HG03565 (cell line): ENCODE data around the gene B4GALT2.

ENCODE experiments used
- ATAC-seq: cut with Tn5 transposase; IDR thresholded peaks from one replicate; pipeline ENCODE4 v1.9.1; 2021; ENCODE audit warnings: mild to moderate bottlenecking, moderate library complexity; ENCODE audit not compliant: unreplicated experiment

B4GALT2 gene, protein sequence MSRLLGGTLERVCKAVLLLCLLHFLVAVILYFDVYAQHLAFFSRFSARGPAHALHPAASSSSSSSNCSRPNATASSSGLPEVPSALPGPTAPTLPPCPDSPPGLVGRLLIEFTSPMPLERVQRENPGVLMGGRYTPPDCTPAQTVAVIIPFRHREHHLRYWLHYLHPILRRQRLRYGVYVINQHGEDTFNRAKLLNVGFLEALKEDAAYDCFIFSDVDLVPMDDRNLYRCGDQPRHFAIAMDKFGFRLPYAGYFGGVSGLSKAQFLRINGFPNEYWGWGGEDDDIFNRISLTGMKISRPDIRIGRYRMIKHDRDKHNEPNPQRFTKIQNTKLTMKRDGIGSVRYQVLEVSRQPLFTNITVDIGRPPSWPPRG

DNA sequence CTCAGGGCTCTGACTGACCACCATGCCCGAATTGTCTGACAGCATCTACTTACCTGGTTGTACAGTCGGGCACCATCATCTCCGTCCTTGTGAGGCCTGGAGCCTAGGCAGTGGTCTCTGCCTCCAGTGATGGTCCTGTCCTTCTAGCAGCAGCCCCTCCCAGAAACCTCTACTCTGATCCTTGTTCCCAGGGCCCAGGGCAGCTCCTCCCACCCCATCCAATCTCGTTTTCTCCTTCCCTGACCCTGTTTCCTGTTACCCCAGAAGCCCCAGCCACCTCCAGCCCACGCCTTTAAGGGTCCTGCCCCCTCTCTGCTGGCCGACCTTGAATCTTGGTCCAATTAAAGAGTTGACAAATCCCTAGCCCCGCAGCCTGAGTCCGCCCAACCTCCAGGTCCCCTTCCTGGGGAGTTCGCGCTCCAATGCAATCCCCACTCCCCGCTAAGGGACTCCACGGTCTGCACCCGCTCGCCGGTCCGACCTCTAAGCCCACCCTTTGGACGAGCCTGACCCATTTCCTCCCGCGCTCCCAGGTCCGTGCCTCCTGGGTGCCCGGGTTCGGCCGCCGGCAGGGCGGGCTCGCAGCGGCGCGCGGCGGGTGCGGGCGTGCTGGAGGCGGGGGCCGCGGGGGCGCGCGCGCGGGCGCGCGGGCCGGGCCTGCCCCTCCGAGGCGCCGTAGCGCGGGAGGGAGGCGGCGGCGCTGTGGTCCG, at the start of gene B4GALT2:
Gene B4GALT2, plus strand, starts transcription at position 660 of the 710 bp plus-strand sequence. CDS start 1,951 bp downstream, outside the sequence.
- no peak for ATAC-seq

DNA sequence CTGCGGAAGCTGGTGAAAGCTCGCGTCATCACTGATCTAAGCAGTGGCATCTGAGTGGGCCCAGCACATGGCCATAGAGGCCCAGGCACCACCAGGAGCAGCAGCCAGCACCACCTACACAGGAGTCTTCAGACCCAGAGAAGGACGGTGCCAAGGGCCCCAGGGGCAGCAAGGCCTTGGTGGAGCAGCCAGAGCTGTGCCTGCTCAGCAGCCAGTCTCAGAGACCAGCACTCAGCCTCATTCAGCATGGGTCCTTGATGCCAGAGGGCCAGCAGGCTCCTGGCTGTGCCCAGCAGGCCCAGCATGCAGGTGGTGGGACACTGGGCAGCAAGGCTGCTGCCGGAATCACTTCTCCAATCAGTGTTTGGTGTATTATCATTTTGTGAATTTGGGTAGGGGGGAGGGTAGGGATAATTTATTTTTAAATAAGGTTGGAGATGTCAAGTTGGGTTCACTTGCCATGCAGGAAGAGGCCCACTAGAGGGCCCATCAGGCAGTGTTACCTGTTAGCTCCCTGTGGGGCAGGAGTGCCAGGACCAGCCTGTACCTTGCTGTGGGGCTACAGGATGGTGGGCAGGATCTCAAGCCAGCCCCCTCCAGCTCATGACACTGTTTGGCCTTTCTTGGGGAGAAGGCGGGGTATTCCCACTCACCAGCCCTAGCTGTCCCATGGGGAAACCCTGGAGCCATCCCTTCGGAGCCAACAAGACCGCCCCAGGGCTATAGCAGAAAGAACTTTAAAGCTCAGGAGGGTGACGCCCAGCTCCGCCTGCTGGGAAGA, 48.7 kb upstream of the B4GALT2 start:
- no peak for ATAC-seq

DNA sequence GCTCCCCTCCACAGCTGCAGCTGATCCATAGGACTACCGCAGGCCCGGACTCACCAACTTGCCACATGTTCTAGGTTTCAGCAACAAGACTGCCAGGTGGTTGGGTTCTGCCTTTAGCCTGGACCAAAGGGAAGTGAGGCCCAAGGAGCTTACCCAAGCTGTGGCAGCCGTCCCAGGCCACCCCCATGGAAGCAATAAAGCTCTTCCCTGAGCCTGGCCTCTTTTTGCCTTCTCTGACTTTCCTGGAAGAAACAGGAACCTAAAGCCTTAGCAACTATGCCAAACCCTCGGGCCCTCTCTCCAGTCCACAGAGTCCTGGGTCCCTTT, 48.1 kb upstream of the B4GALT2 start:
- ATAC-seq, result no peak

DNA sequence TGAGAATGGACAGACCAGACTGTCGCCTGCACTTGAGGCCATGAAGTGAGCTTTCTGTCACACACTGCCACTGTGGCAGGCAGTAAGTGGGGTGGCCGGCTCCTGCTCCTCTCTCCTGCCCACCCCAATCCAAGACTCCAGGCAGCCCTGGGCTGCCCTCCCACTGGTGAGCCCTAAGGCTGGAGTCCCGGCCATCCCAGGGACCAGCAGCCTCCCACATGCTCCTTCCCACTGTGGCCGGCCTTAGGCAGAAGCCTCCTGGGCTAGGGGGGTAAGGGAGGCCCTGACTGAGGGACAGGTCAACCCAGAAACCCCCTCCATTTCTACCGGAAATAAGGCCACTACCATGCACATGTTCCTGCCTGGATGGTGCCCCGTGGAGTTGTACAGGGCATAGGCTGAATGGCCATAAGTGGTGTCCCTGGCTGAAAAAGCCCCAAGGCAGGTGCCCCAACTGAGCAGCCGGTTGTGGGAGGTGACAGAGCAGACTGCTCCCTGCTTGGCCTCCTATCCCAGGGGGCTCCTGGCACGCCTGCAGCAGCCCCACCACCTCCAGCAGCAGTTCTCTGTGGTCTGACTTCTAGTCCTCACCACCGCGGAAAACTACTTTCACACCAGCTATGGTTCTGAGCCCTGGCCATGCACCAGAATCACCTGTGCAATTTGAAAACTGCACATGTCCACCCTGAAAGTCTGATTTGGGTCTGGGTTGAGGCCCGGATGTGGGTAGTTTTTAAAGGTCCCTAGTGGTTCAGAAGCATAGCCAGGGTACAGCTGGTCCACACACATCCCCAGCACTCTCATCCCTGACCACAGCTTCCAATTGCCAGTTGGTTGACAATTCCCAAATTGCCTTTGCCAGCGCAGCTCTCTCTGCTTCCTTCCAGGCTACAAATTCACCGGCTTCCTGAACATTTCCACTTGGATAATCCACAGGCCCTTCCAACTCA, 47.0 kb upstream of the B4GALT2 start:
- no peak for ATAC-seq

DNA sequence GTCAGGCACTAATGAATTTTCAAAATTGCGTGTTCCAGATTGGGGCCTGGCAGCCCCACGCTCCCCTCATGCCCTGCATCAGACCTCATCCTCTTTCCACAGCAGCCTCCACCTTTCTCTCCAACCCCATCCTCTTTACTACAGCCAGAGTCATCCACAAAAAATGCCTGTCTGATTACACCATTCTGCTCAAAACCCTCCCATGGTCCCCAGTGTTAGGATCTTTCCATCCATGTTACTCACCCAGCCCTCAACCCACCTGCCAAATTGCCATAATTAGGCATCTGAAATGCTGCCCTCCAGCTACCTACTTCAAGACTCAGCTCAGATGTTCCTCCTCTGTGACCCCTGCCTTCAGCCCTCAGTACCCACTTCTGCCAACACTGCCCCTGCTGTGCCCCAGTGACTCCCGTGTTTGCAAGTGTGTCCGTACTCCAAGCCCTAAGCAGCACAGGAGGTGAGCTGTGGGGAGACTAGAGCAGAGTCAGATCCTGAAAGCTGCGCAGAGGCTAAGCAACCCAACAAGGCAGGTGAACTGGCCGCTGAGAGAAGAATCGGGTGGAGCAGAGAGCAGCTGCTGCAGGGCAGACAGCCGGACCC, 46.1 kb upstream of the B4GALT2 start:
- no peak for ATAC-seq

DNA sequence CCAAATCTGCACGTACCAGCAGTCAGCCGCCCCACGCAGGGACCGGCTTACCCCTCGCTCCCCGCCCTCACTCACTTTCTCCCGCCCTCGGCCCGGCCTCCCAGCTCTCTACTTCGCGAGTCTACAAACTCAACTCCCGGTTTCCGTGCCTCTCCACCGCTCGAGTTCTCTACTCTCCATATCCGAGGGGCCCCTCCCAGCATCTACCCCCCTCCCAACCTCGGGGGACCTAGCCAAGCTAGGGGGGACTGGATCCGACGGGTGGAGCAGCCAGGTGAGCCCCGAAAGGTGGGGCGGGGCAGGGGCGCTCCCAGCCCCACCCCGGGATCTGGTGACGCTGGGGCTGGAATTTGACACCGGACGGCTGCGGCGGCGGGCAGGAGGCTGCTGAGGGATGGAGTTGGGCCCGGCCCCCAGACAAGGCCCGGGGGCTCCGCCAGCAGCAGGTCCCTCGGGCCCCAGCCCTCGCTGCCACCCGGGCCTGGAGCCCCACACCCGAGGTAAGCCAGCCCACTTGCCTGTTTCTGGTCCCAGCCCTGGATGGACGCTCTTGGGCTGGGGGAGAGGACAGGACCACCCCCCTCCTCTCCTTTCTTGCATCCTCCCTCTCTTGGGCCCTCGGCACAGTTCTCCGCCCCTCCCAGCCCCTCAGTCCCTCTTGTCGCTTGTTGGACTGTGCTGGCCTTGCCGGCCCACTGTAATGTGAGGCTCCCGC, 45.5 kb upstream of the B4GALT2 start, which contains the start of gene ARTN:
Gene ARTN, plus strand, starts transcription at position 416 of the 715 bp plus-strand sequence. CDS start 1,856 bp downstream, outside the sequence.
- no peak for ATAC-seq

DNA sequence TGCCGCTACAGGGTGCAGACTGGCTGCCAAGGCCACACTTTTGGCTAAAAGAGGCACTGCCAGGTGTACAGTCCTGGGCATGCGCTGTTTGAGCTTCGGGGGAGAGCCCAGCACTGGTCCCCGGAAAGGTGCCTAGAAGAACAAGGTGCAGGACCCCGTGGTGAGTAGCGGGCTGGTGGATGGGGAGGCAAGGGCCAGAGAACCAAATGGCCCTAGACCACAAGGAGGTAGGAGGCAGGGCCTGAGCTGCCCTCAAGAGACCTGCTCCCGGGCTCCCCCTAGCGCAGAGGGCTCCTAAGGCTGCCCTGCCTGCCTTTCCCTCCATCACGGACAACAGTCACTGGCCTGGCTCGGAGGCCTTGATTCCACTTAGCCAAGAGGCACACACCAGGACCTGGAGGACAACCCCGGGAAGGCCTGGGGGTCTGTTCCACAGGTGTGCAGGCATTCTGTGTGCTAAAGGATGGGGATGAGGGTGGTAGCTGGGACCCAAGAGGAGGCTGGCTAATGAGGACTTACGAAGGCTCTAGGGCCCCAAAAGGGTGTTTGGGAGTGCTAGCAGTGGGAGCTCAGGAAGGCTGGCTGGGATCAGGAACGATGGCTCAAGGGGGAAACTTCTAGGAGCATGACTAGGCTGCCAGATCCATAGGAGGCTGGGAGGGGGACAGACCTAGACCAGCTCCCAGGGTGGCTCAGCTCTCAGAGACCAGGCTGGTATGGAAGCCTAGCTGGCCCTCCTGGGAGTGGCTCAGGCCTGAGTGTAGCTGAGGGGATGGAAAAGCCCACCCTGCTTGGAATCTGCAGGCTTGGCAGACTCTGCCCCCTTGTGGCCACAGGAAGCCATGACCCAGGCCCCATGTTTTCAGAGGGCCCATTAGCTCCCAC, 44.7 kb upstream of the B4GALT2 start:
- ATAC-seq, result no peak

DNA sequence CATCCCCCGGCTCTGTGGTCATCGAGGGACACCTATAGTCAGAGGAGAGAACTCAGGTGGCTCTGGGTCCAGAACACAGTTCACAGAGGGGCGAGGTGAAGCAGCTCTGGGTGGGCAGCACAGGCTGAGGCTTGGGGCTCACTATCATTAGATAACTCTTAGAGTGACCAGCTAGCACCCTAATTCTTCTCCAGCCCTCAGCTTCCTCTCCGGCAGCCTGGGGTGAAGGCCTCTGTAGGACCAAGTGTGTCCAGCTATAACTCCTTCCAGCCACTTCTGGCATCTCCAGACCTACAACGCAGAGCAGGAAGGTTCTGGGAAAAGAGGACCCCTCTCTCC, 44.1 kb upstream of the B4GALT2 start:
- ATAC-seq, result no peak

DNA sequence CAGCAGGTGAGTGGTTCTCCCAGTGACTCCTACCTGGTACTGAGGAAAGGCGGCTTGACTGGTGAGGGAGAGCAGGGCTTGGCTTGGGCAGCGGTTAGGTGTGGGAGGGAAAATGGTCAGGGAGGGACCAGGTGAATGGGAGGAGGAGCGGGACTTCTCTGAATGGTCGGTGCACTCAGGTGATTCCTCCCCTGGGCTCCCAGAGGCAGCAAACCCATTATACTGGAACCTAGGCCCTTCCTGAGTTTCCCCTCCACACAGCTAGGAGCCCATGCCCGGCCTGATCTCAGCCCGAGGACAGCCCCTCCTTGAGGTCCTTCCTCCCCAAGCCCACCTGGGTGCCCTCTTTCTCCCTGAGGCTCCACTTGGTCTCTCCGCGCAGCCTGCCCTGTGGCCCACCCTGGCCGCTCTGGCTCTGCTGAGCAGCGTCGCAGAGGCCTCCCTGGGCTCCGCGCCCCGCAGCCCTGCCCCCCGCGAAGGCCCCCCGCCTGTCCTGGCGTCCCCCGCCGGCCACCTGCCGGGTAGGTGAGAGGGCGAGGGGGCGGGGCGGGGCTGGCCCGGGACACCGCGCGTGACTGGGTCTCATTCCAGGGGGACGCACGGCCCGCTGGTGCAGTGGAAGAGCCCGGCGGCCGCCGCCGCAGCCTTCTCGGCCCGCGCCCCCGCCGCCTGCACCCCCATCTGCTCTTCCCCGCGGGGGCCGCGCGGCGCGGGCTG, 43.1 kb upstream of the B4GALT2 start:
- no peak for ATAC-seq

DNA sequence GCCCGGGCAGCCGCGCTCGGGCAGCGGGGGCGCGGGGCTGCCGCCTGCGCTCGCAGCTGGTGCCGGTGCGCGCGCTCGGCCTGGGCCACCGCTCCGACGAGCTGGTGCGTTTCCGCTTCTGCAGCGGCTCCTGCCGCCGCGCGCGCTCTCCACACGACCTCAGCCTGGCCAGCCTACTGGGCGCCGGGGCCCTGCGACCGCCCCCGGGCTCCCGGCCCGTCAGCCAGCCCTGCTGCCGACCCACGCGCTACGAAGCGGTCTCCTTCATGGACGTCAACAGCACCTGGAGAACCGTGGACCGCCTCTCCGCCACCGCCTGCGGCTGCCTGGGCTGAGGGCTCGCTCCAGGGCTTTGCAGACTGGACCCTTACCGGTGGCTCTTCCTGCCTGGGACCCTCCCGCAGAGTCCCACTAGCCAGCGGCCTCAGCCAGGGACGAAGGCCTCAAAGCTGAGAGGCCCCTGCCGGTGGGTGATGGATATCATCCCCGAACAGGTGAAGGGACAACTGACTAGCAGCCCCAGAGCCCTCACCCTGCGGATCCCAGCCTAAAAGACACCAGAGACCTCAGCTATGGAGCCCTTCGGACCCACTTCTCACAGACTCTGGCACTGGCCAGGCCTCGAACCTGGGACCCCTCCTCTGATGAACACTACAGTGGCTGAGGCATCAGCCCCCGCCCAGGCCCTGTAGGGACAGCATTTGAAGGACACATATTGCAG, 42.4 kb upstream of the B4GALT2 start:
- no peak for ATAC-seq

DNA sequence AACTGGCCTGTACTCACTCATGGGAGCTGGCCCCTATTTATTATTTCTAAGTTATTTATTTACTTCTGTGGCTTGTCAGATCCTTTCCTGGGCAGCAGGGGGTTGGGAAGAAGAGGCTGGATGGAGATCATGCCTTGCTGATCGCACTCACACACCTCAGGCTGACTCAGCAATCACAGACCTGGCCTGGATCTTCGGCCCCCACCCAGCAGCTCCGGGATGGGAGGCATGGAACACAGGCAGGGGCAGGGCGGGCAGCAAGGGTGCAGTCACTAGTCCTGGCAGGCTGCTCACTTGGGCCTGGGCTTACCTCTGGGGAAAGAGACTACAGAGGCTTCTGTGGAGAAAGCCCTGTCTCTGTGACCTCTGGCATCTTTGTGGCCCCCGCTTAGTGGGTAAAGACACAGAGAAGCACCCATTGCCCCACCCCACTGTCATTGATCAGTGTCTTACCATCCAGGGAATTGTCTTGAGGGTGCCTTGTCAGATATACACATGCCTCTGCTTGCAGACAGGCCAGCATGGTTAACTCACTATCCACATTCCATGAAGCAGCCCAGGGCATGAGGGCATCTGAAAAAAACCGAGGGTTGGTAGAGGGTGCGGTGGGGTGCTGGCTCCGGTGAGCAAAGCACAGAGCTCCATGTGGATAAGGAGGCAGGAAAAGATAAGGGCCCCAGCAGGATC, 41.7 kb upstream of the B4GALT2 start:
- no peak for ATAC-seq

DNA sequence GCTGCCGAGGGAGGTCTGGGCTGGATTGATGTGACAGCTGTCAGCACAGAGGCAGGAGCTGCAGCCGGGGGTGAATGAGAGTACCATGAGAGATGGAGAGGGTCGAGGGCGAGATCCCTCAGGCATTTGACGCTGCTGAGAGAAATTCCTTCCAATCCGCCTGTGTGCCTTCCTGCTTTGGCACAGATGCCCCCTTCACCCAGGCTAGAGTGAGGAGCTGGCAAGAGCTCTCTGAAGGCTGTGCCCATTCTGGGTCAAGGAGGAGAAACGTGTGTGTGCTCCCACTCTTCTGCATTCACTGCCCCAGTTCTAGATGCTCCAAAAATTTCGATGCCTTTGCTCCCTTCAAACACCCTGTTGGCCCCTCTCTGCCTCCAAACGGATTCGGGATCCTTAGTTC, 40.6 kb upstream of the B4GALT2 start:
- no peak for ATAC-seq

DNA sequence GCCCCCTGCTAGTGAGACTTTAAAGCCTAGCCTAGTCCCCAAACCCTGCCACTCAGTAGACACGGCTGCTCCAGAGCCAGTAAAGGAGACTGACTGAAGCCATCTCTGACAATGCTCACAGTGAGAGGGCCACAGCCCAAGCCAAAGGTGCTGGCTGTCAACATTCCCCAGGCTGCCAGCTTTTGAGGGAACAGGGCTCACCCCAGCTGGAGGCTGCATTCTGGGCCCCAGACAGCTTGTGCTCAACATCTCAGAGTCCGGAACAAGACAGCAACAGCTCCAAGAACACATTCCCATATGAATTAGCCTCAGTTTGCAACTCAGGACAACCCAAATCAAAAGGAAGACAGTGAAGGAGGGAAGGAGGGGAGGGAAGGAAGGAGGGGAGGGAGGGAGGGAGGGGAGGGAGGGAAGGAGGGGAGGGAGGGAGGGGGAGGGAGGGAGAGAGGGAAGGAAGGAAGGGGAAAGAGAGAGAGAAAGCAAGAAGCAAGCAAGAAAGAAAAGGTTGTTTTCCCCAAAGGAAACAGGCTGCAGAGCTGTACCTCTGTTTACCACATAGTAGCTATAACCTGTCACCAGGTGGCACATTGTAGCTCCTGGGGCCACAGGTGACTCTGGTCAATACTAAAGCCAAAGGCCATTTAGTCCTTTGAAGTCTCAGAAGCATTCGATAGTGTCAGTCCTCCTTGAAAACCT, 40.0 kb upstream of the B4GALT2 start:
- ATAC-seq, result no peak

DNA sequence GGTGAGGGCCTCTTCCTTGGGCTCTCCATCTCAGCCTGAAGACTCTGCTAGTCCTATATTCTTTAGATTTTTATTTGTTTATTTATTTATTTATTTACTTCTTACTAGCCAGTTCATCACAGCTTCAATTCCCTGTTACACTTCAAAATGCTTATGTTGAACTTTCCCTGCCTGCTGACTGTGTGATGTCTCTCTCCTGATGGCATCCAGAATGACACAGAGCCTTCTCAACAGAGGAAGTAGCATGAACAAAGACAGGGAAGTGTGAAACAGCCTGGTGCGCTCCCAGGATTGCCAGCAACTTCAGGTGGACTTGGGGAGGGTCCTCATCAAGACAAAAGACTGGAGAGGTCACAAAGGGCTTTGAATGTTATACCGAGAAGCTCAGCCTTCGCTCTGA, 36.6 kb upstream of the B4GALT2 start:
- ATAC-seq, result no peak

DNA sequence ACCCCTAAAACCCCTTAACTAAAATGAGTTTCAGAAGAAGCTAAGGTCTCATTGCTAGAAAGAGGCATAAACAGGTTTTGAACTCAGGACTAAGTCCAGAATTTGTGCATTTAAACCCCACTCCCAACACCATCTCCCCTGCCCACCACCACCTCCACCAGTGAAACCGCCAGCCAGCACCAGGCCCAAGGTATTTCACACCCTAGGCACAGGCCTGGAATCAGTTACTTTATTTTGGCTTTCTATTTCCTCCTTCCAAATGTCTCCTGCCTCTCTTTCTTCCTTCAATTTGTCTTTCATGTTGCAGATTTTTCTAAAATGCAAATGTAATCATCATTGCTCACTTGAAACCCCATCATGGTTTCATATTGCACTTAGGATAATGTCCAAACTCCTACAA, 34.1 kb upstream of the B4GALT2 start:
- ATAC-seq, result no peak

DNA sequence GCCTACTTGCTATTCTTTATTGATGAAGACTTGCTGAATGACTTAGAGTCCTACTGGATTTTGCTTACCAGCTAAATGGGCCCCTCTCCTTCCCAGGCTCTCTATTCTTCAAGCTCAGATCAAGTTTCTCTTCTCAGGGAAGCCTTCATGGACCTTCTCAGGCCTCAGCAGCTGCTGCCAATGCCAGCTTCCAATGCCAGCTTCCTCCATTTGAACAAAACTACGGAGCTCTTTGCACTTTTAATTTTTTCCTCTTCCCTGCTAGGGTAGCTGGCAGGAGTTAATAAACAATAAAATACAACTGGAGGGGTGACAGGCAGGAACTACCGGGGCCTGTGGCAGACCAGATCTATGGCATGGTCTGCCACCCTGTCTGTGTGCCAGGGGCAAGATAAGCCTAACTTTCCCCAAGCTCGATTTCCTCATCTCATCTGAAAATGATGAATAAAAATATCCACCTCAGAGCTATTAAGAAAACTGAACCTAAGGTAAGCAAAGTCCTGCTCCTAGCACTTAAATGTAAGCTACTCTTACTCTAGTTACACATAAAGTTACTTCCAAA, 33.3 kb upstream of the B4GALT2 start:
- no peak for ATAC-seq
